PFSK-1 (cell line): ENCODE results near the gene PLSCR1.

Source experiments
- FOXP2 ChIP-seq: optimal IDR thresholded peaks from 2 replicates; pipeline ENCODE3; 2011; ENCODE audit warnings: borderline replicate concordance, control low read depth, inconsistent platforms; ENCODE audit not compliant: insufficient read depth; ENCODE audit errors: extremely low read length, extremely low read depth
- POLR2AphosphoS5 ChIP-seq: IDR thresholded peaks from 2 replicates; pipeline ENCODE4 v1.6.1; 2012; ENCODE audit warnings: low read depth, mild to moderate bottlenecking, control low read depth, low read length, moderate library complexity
- REST ChIP-seq, 2 experiments: IDR thresholded peaks; 2 replicates each; pipeline versions ENCODE4 v1.6.1 to v1.8.0; 2011 to 2012; ENCODE audit warnings: low read depth in 2 of 2, low read length in 2 of 2, control low read depth in 1 of 2, inconsistent platforms in 1 of 2, mild to moderate bottlenecking in 1 of 2, moderate library complexity in 1 of 2; ENCODE audit not compliant: insufficient read depth in 1 of 2
- SIN3A ChIP-seq: IDR thresholded peaks from 2 replicates; pipeline ENCODE4 v1.6.1; 2012; ENCODE audit warnings: mild to moderate bottlenecking, low read length, moderate library complexity, borderline replicate concordance; ENCODE audit not compliant: insufficient read depth
- TAF1 ChIP-seq: IDR thresholded peaks from 2 replicates; pipeline ENCODE4 v1.6.1; 2012; ENCODE audit warnings: low read length, control low read depth, borderline replicate concordance; ENCODE audit not compliant: insufficient read depth

PLSCR1 gene

GRCh38 chr3:146581951-146582467, 37.6 kb upstream of the PLSCR1 start:
- TF ChIP-seq SIN3A (no peak), FOXP2 (no peak), POLR2AphosphoS5 (no peak), REST (IDR thresholded peaks at IDR 0.05; ENCODE audit: insufficient read depth in 1 of 2, low read depth in 2 of 2, low read length in 2 of 2) (no peak)

GRCh38 chr3:146581080-146581601, 36.7 kb upstream of the PLSCR1 start:
- no peak for TF ChIP-seq POLR2AphosphoS5
- no peak for TF ChIP-seq TAF1
- no peak for TF ChIP-seq REST (IDR thresholded peaks at IDR 0.05; ENCODE audit: insufficient read depth in 1 of 2, low read depth in 2 of 2, low read length in 2 of 2)
- TF ChIP-seq FOXP2, result no peak
- no peak for TF ChIP-seq SIN3A

- TF ChIP-seq POLR2AphosphoS5 (no peak), FOXP2 (no peak), SIN3A (no peak), REST (IDR thresholded peaks at IDR 0.05; ENCODE audit: insufficient read depth in 1 of 2, low read depth in 2 of 2, low read length in 2 of 2) (no peak), TAF1 (no peak)
Measured at GRCh38 chr3:146577662-146578061, 33.3 kb upstream of the PLSCR1 start.

- TF ChIP-seq SIN3A (no peak), REST (IDR thresholded peaks at IDR 0.05; ENCODE audit: insufficient read depth in 1 of 2, low read depth in 2 of 2, low read length in 2 of 2) (no peak), POLR2AphosphoS5 (no peak), TAF1 (no peak), FOXP2 (no peak)
Measured at GRCh38 chr3:146575636-146576035, 31.2 kb upstream of the PLSCR1 start.

GRCh38 chr3:146574173-146574572, 29.8 kb upstream of the PLSCR1 start:
- TF ChIP-seq REST (IDR thresholded peaks at IDR 0.05; ENCODE audit: insufficient read depth in 1 of 2, low read depth in 2 of 2, low read length in 2 of 2) (no peak), SIN3A (no peak), FOXP2 (no peak), POLR2AphosphoS5 (no peak), TAF1 (no peak)
